ENCODE data around the gene FSIP2. TPM values are rescaled to one million over a fixed set of nuclear protein-coding genes. Genes with fewer than 3 reads are reported as not detected.
"Not testable (repeated sequence)": the region's sequence is repeated elsewhere in the genome, so short reads cannot be mapped to it uniquely, and the experiment has no call there.

The FSIP2 gene
- polyA plus RNA-seq, 4 donors: under 0.01 to 2.9 (median 0.26) TPM

GRCh38 chr2:185862657-185863398 is 124.2 kb downstream of the FSIP2 start:
- no peak for FAIRE-seq
- DNase-seq: no peak
- Histone ChIP-seq H3K36me3 (ENCODE audit: control insufficient read depth in 3 of 3, insufficient read depth in 2 of 3, low read depth in 1 of 3, low read length in 3 of 3) (no peaks in the 10 kb centered on the region), H3K9me3 (ENCODE audit: control insufficient read depth in 2 of 2, insufficient read depth in 1 of 2, low read depth in 1 of 2, low read length in 1 of 2) (no peaks in the 10 kb centered on the region), H3K4me1 (ENCODE audit: control insufficient read depth in 3 of 3, insufficient read depth in 2 of 3, low read depth in 1 of 3, low read length in 2 of 3) (no peaks in the 10 kb centered on the region), H3K27me3 (ENCODE audit: control insufficient read depth in 3 of 3, insufficient read depth in 3 of 3, low read length in 3 of 3) (no peaks in the 10 kb centered on the region), H3K27ac (ENCODE audit: low read depth in 1 of 3, low read length in 2 of 3) (no peak overlapping the region), H3K4me3 (ENCODE audit: low read depth in 1 of 3, low read length in 3 of 3) (no peak overlapping the region)
- 75 to 81% (median 77%) methylated on average over 7 of the region's 7 CpGs for WGBS, 3 donors

GRCh38 chr2:185864468-185865260 is 126.1 kb downstream of the FSIP2 start:
- not testable (repeated sequence) for H3K4me1 ChIP-seq (ENCODE audit: control insufficient read depth in 3 of 3, insufficient read depth in 2 of 3, low read depth in 1 of 3, low read length in 2 of 3); DNase-seq; H3K9me3 ChIP-seq (ENCODE audit: control insufficient read depth in 2 of 2, insufficient read depth in 1 of 2, low read depth in 1 of 2, low read length in 1 of 2); H3K36me3 ChIP-seq (ENCODE audit: control insufficient read depth in 3 of 3, insufficient read depth in 2 of 3, low read depth in 1 of 3, low read length in 3 of 3); H3K27me3 ChIP-seq (ENCODE audit: control insufficient read depth in 3 of 3, insufficient read depth in 3 of 3, low read length in 3 of 3); H3K4me3 ChIP-seq (ENCODE audit: low read depth in 1 of 3, low read length in 3 of 3); FAIRE-seq; H3K27ac ChIP-seq (ENCODE audit: low read depth in 1 of 3, low read length in 2 of 3)
- WGBS, 3 donors: 89 to 91% (median 91%) methylated on average over 23 to 31 of the region's 31 CpGs

- H3K4me3 ChIP-seq (ENCODE audit: low read depth in 1 of 3, low read length in 3 of 3): no peak overlapping the region
- 79 to 86% (median 80%) methylated on average over 7 of the region's 7 CpGs for WGBS, 3 donors
- no peak for FAIRE-seq
These were observed 136.7 kb downstream of the FSIP2 start for GRCh38 chr2:185875136-185875931.

GRCh38 chr2:185876234-185876633 is 137.6 kb downstream of the FSIP2 start:
- FAIRE-seq: no peak
- Histone ChIP-seq H3K4me1 (ENCODE audit: control insufficient read depth in 3 of 3, insufficient read depth in 2 of 3, low read depth in 1 of 3, low read length in 2 of 3) (no peaks in the 10 kb centered on the region), H3K9me3 (ENCODE audit: control insufficient read depth in 2 of 2, insufficient read depth in 1 of 2, low read depth in 1 of 2, low read length in 1 of 2) (no peaks in the 10 kb centered on the region), H3K36me3 (ENCODE audit: control insufficient read depth in 3 of 3, insufficient read depth in 2 of 3, low read depth in 1 of 3, low read length in 3 of 3) (no peaks in the 10 kb centered on the region), H3K27me3 (ENCODE audit: control insufficient read depth in 3 of 3, insufficient read depth in 3 of 3, low read length in 3 of 3) (no peaks in the 10 kb centered on the region), H3K4me3 (ENCODE audit: low read depth in 1 of 3, low read length in 3 of 3) (no peak overlapping the region), H3K27ac (ENCODE audit: low read depth in 1 of 3, low read length in 2 of 3) (no peak overlapping the region)
- DNase-seq: no peak
- WGBS, 3 donors: 92 to 94% (median 93%) methylated on average over 3 of the region's 3 CpGs

More at GRCh38 chr2:185875136-185875931, 136.7 kb downstream of the FSIP2 start:
- Histone ChIP-seq H3K36me3 (ENCODE audit: control insufficient read depth in 3 of 3, insufficient read depth in 2 of 3, low read depth in 1 of 3, low read length in 3 of 3) (no peaks in the 10 kb centered on the region), H3K27ac (ENCODE audit: low read depth in 1 of 3, low read length in 2 of 3) (no peak overlapping the region), H3K9me3 (ENCODE audit: control insufficient read depth in 2 of 2, insufficient read depth in 1 of 2, low read depth in 1 of 2, low read length in 1 of 2) (no peaks in the 10 kb centered on the region), H3K4me1 (ENCODE audit: control insufficient read depth in 3 of 3, insufficient read depth in 2 of 3, low read depth in 1 of 3, low read length in 2 of 3) (no peaks in the 10 kb centered on the region), H3K27me3 (ENCODE audit: control insufficient read depth in 3 of 3, insufficient read depth in 3 of 3, low read length in 3 of 3) (no peaks in the 10 kb centered on the region)
- no peak for DNase-seq

GRCh38 chr2:185880396-185880795 is 141.8 kb downstream of the FSIP2 start:
- FAIRE-seq (no peak), DNase-seq (no peak)
- Histone ChIP-seq H3K27me3 (ENCODE audit: control insufficient read depth in 3 of 3, insufficient read depth in 3 of 3, low read length in 3 of 3) (no peaks in the 10 kb centered on the region), H3K9me3 (ENCODE audit: control insufficient read depth in 2 of 2, insufficient read depth in 1 of 2, low read depth in 1 of 2, low read length in 1 of 2) (no peaks in the 10 kb centered on the region), H3K36me3 (ENCODE audit: control insufficient read depth in 3 of 3, insufficient read depth in 2 of 3, low read depth in 1 of 3, low read length in 3 of 3) (peaks cover 0 to 2% (median 0%) of the 10 kb centered on the region in 3 donors), H3K27ac (ENCODE audit: low read depth in 1 of 3, low read length in 2 of 3) (no peak overlapping the region), H3K4me1 (ENCODE audit: control insufficient read depth in 3 of 3, insufficient read depth in 2 of 3, low read depth in 1 of 3, low read length in 2 of 3) (no peaks in the 10 kb centered on the region), H3K4me3 (ENCODE audit: low read depth in 1 of 3, low read length in 3 of 3) (no peak overlapping the region)
- WGBS, 3 donors: 75 to 88% (median 81%) methylated on average over 2 of the region's 2 CpGs
